ENCODE results near the gene ZNF467.

The ZNF467 gene

GRCh38 chr7:149778327-149778637 lies 4.9 kb upstream of the ZNF467 start:
- H3K4me3 ChIP-seq (ENCODE audit: low read depth, low read length) = no peak overlapping the region
- no peak for TF ChIP-seq POLR2A (IDR thresholded peaks at IDR 0.05; ENCODE audit: extremely low read depth, insufficient read length)
- no peak for TF ChIP-seq MYC (IDR thresholded peaks at IDR 0.05; ENCODE audit: low read depth, low read length)
- no peak for TF ChIP-seq CTCF (IDR thresholded peaks at IDR 0.05; ENCODE audit: low read depth, low read length)
- no peak for TF ChIP-seq MAX (IDR thresholded peaks at IDR 0.05; ENCODE audit: low read depth, low read length)
- no peak for DNase-seq (ENCODE audit: low read depth)

- H3K4me3 ChIP-seq (ENCODE audit: low read depth, low read length) = no peak overlapping the region
- TF ChIP-seq MAX (IDR thresholded peaks at IDR 0.05; ENCODE audit: low read depth, low read length) (no peak), MYC (IDR thresholded peaks at IDR 0.05; ENCODE audit: low read depth, low read length) (no peak), CTCF (IDR thresholded peaks at IDR 0.05; ENCODE audit: low read depth, low read length) (no peak), POLR2A (IDR thresholded peaks at IDR 0.05; ENCODE audit: extremely low read depth, insufficient read length) (no peak)
- DNase-seq (ENCODE audit: low read depth) = no peak
These were observed 4.4 kb upstream of the ZNF467 start for GRCh38 chr7:149777551-149778326.

- TF ChIP-seq MYC (IDR thresholded peaks at IDR 0.05; ENCODE audit: low read depth, low read length) = no peak
- no peak for TF ChIP-seq MAX (IDR thresholded peaks at IDR 0.05; ENCODE audit: low read depth, low read length)
- TF ChIP-seq POLR2A (IDR thresholded peaks at IDR 0.05; ENCODE audit: extremely low read depth, insufficient read length) = no peak
- TF ChIP-seq CTCF (IDR thresholded peaks at IDR 0.05; ENCODE audit: low read depth, low read length) = no peak
- DNase-seq (ENCODE audit: low read depth) = no peak
- H3K4me3 ChIP-seq (ENCODE audit: low read depth, low read length) = no peak overlapping the region
These were observed 3.5 kb upstream of the ZNF467 start for GRCh38 chr7:149776848-149777407.

GRCh38 chr7:149776289-149776688 lies 2.9 kb upstream of the ZNF467 start:
- no peak for DNase-seq (ENCODE audit: low read depth)
- no peak overlapping the region for H3K4me3 ChIP-seq (ENCODE audit: low read depth, low read length)
- TF ChIP-seq MYC (IDR thresholded peaks at IDR 0.05; ENCODE audit: low read depth, low read length) (no peak), MAX (IDR thresholded peaks at IDR 0.05; ENCODE audit: low read depth, low read length) (no peak), CTCF (IDR thresholded peaks at IDR 0.05; ENCODE audit: low read depth, low read length) (no peak), POLR2A (IDR thresholded peaks at IDR 0.05; ENCODE audit: extremely low read depth, insufficient read length) (no peak)

- no peak for DNase-seq (ENCODE audit: low read depth)
- no peak for TF ChIP-seq MYC (IDR thresholded peaks at IDR 0.05; ENCODE audit: low read depth, low read length)
- no peak for TF ChIP-seq CTCF (IDR thresholded peaks at IDR 0.05; ENCODE audit: low read depth, low read length)
- no peak for TF ChIP-seq POLR2A (IDR thresholded peaks at IDR 0.05; ENCODE audit: extremely low read depth, insufficient read length)
- TF ChIP-seq MAX (IDR thresholded peaks at IDR 0.05; ENCODE audit: low read depth, low read length) = no peak
- H3K4me3 ChIP-seq (ENCODE audit: low read depth, low read length) = no peak overlapping the region
These were observed 1.8 kb upstream of the ZNF467 start for GRCh38 chr7:149775176-149775556.
